IMR-90 (cell line): ENCODE results near the gene LYRM2. TPM values are rescaled to one million over a fixed set of nuclear protein-coding genes. Genes with fewer than 3 reads are reported as not detected.

Source experiments
- ATAC-seq: fragments of 200-7000 bp; cut with Tn5 transposase; 2 replicates; pipeline ENCODE4 v1.9.1; 2020; ENCODE audit warnings: low read depth, mild to moderate bottlenecking, moderate library complexity
- BruUV-seq: library from RNA; stranded (reverse); fragments of 400-500 nt; replicated peaks from 2 replicates; lab custom pipeline; 2021; lab: Mats Ljungman, UMichigan
- CTCF ChIA-PET: fragments of 300-600 bp; formaldehyde crosslinking; extraction: SDS; loops from one replicate; lab custom pipeline; 2021; ENCODE audit warnings: antibody characterized with exemption; lab: Yijun Ruan, JAX
- POLR2A ChIA-PET: fragments of 300-600 bp; sonication (Branson Sonifier 250); formaldehyde crosslinking; loops from one replicate; lab custom pipeline; 2022; ENCODE audit warnings: antibody characterized with exemption; ENCODE audit not compliant: unreplicated experiment; lab: Charles Lee
- DNase-seq: peaks from one replicate; pipeline ENCODE4 v3.0.0; 2013
- H2AFZ ChIP-seq: replicated peaks from 2 replicates; pipeline ENCODE3; 2013; ENCODE audit warnings: low read length, mild to moderate bottlenecking; ENCODE audit not compliant: poor library complexity
- H2AK5ac ChIP-seq: 2 replicates; pipeline ENCODE4 v1.6.1; 2013; ENCODE audit warnings: low read depth, low read length, inconsistent platforms
- H2AK9ac ChIP-seq: replicated peaks from 2 replicates; pipeline ENCODE3; 2013; ENCODE audit warnings: mild to moderate bottlenecking, low read depth, low read length, moderate library complexity; ENCODE audit not compliant: poor library complexity
- H2BK120ac ChIP-seq: 2 replicates; pipeline ENCODE4 v1.6.1; 2013; ENCODE audit warnings: low read depth, low read length, inconsistent platforms
- H2BK15ac ChIP-seq: 3 replicates; pipeline ENCODE4 v1.6.1; 2013; ENCODE audit warnings: low read depth, low read length, inconsistent platforms
- H2BK20ac ChIP-seq: 2 replicates; pipeline ENCODE4 v1.6.1; 2013; ENCODE audit warnings: low read depth, mild to moderate bottlenecking, inconsistent platforms, low read length, moderate library complexity
- H2BK5ac ChIP-seq: 2 replicates; pipeline ENCODE4 v1.6.1; 2013; ENCODE audit warnings: mild to moderate bottlenecking, low read depth, low read length, inconsistent platforms; ENCODE audit not compliant: poor library complexity, severe bottlenecking
- H3K14ac ChIP-seq: replicated peaks from 2 replicates; pipeline ENCODE4 v1.6.1; 2013; ENCODE audit warnings: low read depth, low read length, inconsistent platforms
- H3K18ac ChIP-seq: 2 replicates; pipeline ENCODE4 v1.6.1; 2013; ENCODE audit warnings: low read depth, low read length, control low read depth
- H3K23ac ChIP-seq: 2 replicates; pipeline ENCODE4 v1.6.1; 2013; ENCODE audit warnings: low read depth, low read length, inconsistent platforms
- H3K27ac ChIP-seq: 2 replicates; pipeline ENCODE4 v1.5.1; 2013; ENCODE audit warnings: mild to moderate bottlenecking, control low read depth, low read length; ENCODE audit not compliant: insufficient read depth
- H3K27me3 ChIP-seq: 2 replicates; pipeline ENCODE4 v1.6.1; 2013; ENCODE audit warnings: low read length; ENCODE audit not compliant: control insufficient read depth, insufficient read depth
- H3K36me3 ChIP-seq: 2 replicates; pipeline ENCODE4 v1.6.1; 2013; ENCODE audit warnings: low read length, mixed read lengths; ENCODE audit not compliant: control insufficient read depth, insufficient read depth
- H3K4ac ChIP-seq: 2 replicates; pipeline ENCODE4 v1.6.1; 2013; ENCODE audit warnings: low read depth, low read length, inconsistent platforms
- H3K4me1 ChIP-seq: 2 replicates; pipeline ENCODE4 v1.6.1; 2013; ENCODE audit warnings: low read length, mixed read lengths; ENCODE audit not compliant: control insufficient read depth, insufficient read depth
- H3K4me2 ChIP-seq: 2 replicates; pipeline ENCODE4 v1.6.1; 2013; ENCODE audit warnings: low read depth, mild to moderate bottlenecking, control low read depth, low read length, moderate library complexity
- H3K4me3 ChIP-seq: 2 replicates; pipeline ENCODE4 v1.5.1; 2013; ENCODE audit warnings: low read depth, mild to moderate bottlenecking, control low read depth, low read length, moderate library complexity; ENCODE audit not compliant: insufficient read depth
- H3K56ac ChIP-seq: 2 replicates; pipeline ENCODE4 v1.6.1; 2013; ENCODE audit warnings: low read length, inconsistent platforms; ENCODE audit not compliant: insufficient read depth; ENCODE audit errors: extremely low read depth
- H3K79me1 ChIP-seq, 2 experiments: 2 replicates each; pipeline ENCODE4 v1.6.1; 2013; ENCODE audit warnings: low read length in 2 of 2, inconsistent platforms in 1 of 2, low read depth in 1 of 2
- H3K9ac ChIP-seq: 2 replicates; pipeline ENCODE4 v1.6.1; 2013; ENCODE audit warnings: low read depth, low read length, control low read depth
- H3K9me1 ChIP-seq: 2 replicates; pipeline ENCODE4 v1.6.1; 2013; ENCODE audit warnings: low read length, inconsistent platforms; ENCODE audit not compliant: insufficient read depth
- H3K9me3 ChIP-seq: 2 replicates; pipeline ENCODE4 v1.6.1; 2013; ENCODE audit warnings: low read length; ENCODE audit not compliant: control insufficient read depth, insufficient read depth
- H4K20me1 ChIP-seq: 2 replicates; pipeline ENCODE4 v1.6.1; 2013; ENCODE audit warnings: low read length, inconsistent platforms; ENCODE audit not compliant: insufficient read depth
- H4K5ac ChIP-seq: 2 replicates; pipeline ENCODE4 v1.6.1; 2013; ENCODE audit warnings: mild to moderate bottlenecking, low read depth, low read length, control low read depth
- H4K8ac ChIP-seq, 2 experiments: 2 replicates each; pipeline ENCODE4 v1.6.1; 2013; ENCODE audit warnings: low read depth in 2 of 2, low read length in 2 of 2, control low read depth in 1 of 2, inconsistent platforms in 1 of 2
- H4K91ac ChIP-seq: 2 replicates; pipeline ENCODE4 v1.6.1; 2013; ENCODE audit warnings: low read depth, low read length, inconsistent platforms; ENCODE audit not compliant: insufficient read depth
- CEBPB ChIP-seq: IDR thresholded peaks from 2 replicates; pipeline ENCODE4 v1.6.1; 2012; ENCODE audit warnings: low read depth, low read length, improper control_type of control experiment
- CHD1 ChIP-seq: IDR thresholded peaks from 2 replicates; pipeline ENCODE4 v1.6.1; 2012; ENCODE audit warnings: low read depth, low read length, improper control_type of control experiment
- FOS ChIP-seq: fragments of 150-350 bp; IDR thresholded peaks from 2 replicates; pipeline ENCODE4 v1.6.1; 2016; ENCODE audit warnings: low read depth, low read length
- MAFK ChIP-seq: IDR thresholded peaks from 2 replicates; pipeline ENCODE4 v1.6.1; 2012; ENCODE audit warnings: low read depth, low read length, improper control_type of control experiment
- MAZ ChIP-seq: IDR thresholded peaks from 2 replicates; pipeline ENCODE4 v1.6.1; 2012; ENCODE audit warnings: low read depth, mild to moderate bottlenecking, low read length, improper control_type of control experiment, moderate library complexity, borderline replicate concordance
- MXI1 ChIP-seq: IDR thresholded peaks from 2 replicates; pipeline ENCODE4 v1.6.1; 2012; ENCODE audit warnings: low read depth, mild to moderate bottlenecking, low read length, moderate library complexity, borderline replicate concordance
- NFE2L2 ChIP-seq: fragments of 150-350 bp; IDR thresholded peaks from 2 replicates; pipeline ENCODE4 v1.6.1; 2016; ENCODE audit warnings: low read depth, mild to moderate bottlenecking, low read length
- POLR2A ChIP-seq: IDR thresholded peaks from 2 replicates; pipeline ENCODE4 v1.6.1; 2012; ENCODE audit warnings: mild to moderate bottlenecking, low read depth, low read length
- RAD21 ChIP-seq: IDR thresholded peaks from 2 replicates; pipeline ENCODE4 v1.6.1; 2012; ENCODE audit warnings: low read length, improper control_type of control experiment
- RCOR1 ChIP-seq: IDR thresholded peaks from 2 replicates; pipeline ENCODE4 v1.6.1; 2012; ENCODE audit warnings: mild to moderate bottlenecking, low read length, improper control_type of control experiment; ENCODE audit not compliant: insufficient replicate concordance
- RFX5 ChIP-seq: IDR thresholded peaks from 2 replicates; pipeline ENCODE4 v1.8.0; 2012; ENCODE audit warnings: low read depth, mild to moderate bottlenecking, low read length, moderate library complexity
- SMC3 ChIP-seq: fragments of 150-350 bp; IDR thresholded peaks from 2 replicates; pipeline ENCODE4 v1.6.1; 2016; ENCODE audit warnings: low read depth, mild to moderate bottlenecking, antibody characterized with exemption, low read length, moderate library complexity
- USF2 ChIP-seq: fragments of 150-350 bp; IDR thresholded peaks from 2 replicates; pipeline ENCODE4 v1.6.1; 2017; ENCODE audit warnings: mild to moderate bottlenecking, antibody characterized with exemption, low read length, low read depth
- WGBS, 2 experiments: methylation state at CpG; one replicate each; pipeline versions ENCODE4 v1.1.5 to v1.1.7; 2013; ENCODE audit warnings: missing lambda C conversion rate in 2 of 2; ENCODE audit not compliant: insufficient read length in 1 of 2; ENCODE audit errors: extremely low coverage in 2 of 2; 5-methylcytosine and 5-hydroxymethylcytosine counted together
- dilution Hi-C: fragments of 300-500 bp; cut with HindIII; formaldehyde crosslinking; loops from one replicate; pipeline ENCODE4 v1.14.3; 2018; ENCODE audit warnings: low sequenced_read_pairs; ENCODE audit not compliant: unreplicated experiment
- in situ Hi-C: fragments of 300-500 bp; cut with MboI; formaldehyde crosslinking; loops from 3 replicates; pipeline ENCODE4 v1.14.3; 2019; ENCODE audit warnings: low sequenced_read_pairs, inconsistent platforms, mixed read lengths
- intact Hi-C: fragments of 100-400 bp; cut with micrococcal nuclease; formaldehyde crosslinking; loops from 2 replicates; pipeline ENCODE4 v1.10.0; 2022
- polyA plus RNA-seq, 3 experiments: library from polyadenylated mRNA; depleted of rRNA; stranded (reverse); fragments of >200 nt; gene quantifications; 2 replicates each; pipeline ENCODE4 v1.2.3, GENCODE V29; 2012; ENCODE audit warnings: low replicate concordance in 1 of 3
- total RNA-seq: library from RNA; depleted of rRNA; stranded (reverse); fragments of >200 nt; gene quantifications from 2 replicates; pipeline ENCODE4 v1.2.3, GENCODE V29; 2012
- TF ChIP-seq, protein P1 (sequence below): fragments of 150-350 bp; IDR thresholded peaks from 2 replicates; pipeline ENCODE4 v1.6.1; 2016; ENCODE audit warnings: low read depth, mild to moderate bottlenecking, low read length, moderate library complexity, borderline replicate concordance

LYRM2 gene
- total and polyA plus RNA-seq, 2 of the 4 experiments (the other 2 are of a cell fraction) = 14.0 to 24.0 TPM

GRCh38 chr6:89615882-89616281, 22.7 kb downstream of the LYRM2 start:
- Histone ChIP-seq H2AFZ (no peak overlapping the region), H3K27me3 (peaks cover 2% of the 10 kb centered on the region; the same call in 1 of the 2 replicates), H3K4ac (no peak overlapping the region), H3K14ac (no peak overlapping the region), H3K4me2 (no peak overlapping the region), H2AK9ac (no peak overlapping the region), H4K20me1 (no peaks in the 10 kb centered on the region), H4K5ac (no peak overlapping the region), H3K27ac (no peak overlapping the region), H3K9ac (no peak overlapping the region), H4K8ac (no peak overlapping the region), H2BK120ac (no peak overlapping the region), H3K18ac (no peak overlapping the region), H3K79me1 (no peaks in the 10 kb centered on the region), H3K9me1 (no peaks in the 10 kb centered on the region), H3K36me3 (no peaks in the 10 kb centered on the region), H3K4me1 (no peaks in the 10 kb centered on the region), H2BK20ac (no peak overlapping the region), H2AK5ac (no peak overlapping the region), H3K4me3 (no peak overlapping the region), H3K56ac (no peak overlapping the region), H3K23ac (no peak overlapping the region), H3K9me3 (no peaks in the 10 kb centered on the region), H2BK15ac (no peak overlapping the region), H2BK5ac (no peak overlapping the region), H4K91ac (no peak overlapping the region)
- POLR2A ChIA-PET = no interaction called here
- ATAC-seq = no peak
- in situ Hi-C loops = loop anchor here (25.0 kb wide), 1 partner anchor 629 kb away; no protein-coding TSS in a partner anchor
- DNase-seq = no peak
- no peak for TF ChIP-seq MXI1
- no peak for TF ChIP-seq POLR2A
- no peak for TF ChIP-seq MAZ
- no peak for TF ChIP-seq RAD21
- TF ChIP-seq RCOR1 = no peak
- TF ChIP-seq USF2 = no peak
- no peak for TF ChIP-seq SMC3
- TF ChIP-seq CHD1 = no peak
- no peak for TF ChIP-seq RFX5
- no peak for TF ChIP-seq NFE2L2
- no peak for TF ChIP-seq CEBPB
- TF ChIP-seq MAFK = no peak
- no peak for TF ChIP-seq FOS
- TF ChIP-seq, protein P1, sequence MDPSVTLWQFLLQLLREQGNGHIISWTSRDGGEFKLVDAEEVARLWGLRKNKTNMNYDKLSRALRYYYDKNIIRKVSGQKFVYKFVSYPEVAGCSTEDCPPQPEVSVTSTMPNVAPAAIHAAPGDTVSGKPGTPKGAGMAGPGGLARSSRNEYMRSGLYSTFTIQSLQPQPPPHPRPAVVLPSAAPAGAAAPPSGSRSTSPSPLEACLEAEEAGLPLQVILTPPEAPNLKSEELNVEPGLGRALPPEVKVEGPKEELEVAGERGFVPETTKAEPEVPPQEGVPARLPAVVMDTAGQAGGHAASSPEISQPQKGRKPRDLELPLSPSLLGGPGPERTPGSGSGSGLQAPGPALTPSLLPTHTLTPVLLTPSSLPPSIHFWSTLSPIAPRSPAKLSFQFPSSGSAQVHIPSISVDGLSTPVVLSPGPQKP = no peak
- no TSS peak for BruUV-seq
- intact Hi-C loops = no loop called here
- no CpG with 5 or more reads among the region's 5 CpGs for WGBS, 2 experiments
- dilution Hi-C loops = no loop called here
- CTCF ChIA-PET = no interaction called here
